Mammary epithelial cell (primary cell): Measurements from ENCODE around the gene HOOK2.

ENCODE experiments used
- CTCF ChIP-seq, 2 donors: IDR thresholded peaks in 1 of 2; conservative IDR thresholded peaks in 1 of 2; 2 replicates each; pipeline ENCODE4 v1.5.1; 2011 to 2012; ENCODE audit warnings: inconsistent platforms in 2 of 2, low read length in 2 of 2, mild to moderate bottlenecking in 2 of 2, control low read depth in 1 of 2, low read depth in 1 of 2; ENCODE audit not compliant: insufficient read depth in 1 of 2; ENCODE audit errors: extremely low read depth in 1 of 2
- EZH2 ChIP-seq: IDR thresholded peaks from 2 replicates; pipeline ENCODE4 v1.6.1; 2012; ENCODE audit warnings: low read length, inconsistent platforms, borderline replicate concordance

- TF ChIP-seq CTCF (conservative IDR thresholded peaks at IDR 0.05 in 1 of 2, IDR thresholded peaks at IDR 0.05 in 1 of 2; ENCODE audit: extremely low read depth in 1 of 2, insufficient read depth in 1 of 2, low read depth in 1 of 2, low read length in 2 of 2) (no peak), EZH2 (no peak)
Measured at GRCh38 chr19:12784871-12785430, 9.6 kb upstream of the HOOK2 start.
